Left ventricle myocardium superior (tissue), 1 donor: ENCODE data around the gene KRTAP10-2. TPM values are rescaled to one million over a fixed set of nuclear protein-coding genes. Genes with fewer than 3 reads are reported as not detected.
A peak's percentile ranks its signal among the peaks of the same experiment; 100 is the strongest.
"Not testable (repeated sequence)": the region's sequence is repeated elsewhere in the genome, so short reads cannot be mapped to it uniquely, and the experiment has no call there.

Experiments
- ATAC-seq: fragments of 200-7000 bp; cut with Tn5 transposase; one replicate; pipeline ENCODE4 v1.9.1; 2020; ENCODE audit warnings: mild to moderate bottlenecking, moderate library complexity
- DNase-seq: peaks from one replicate; pipeline ENCODE4 v3.0.0-alpha.2; 2020
- intact Hi-C: fragments of 100-400 bp; cut with micrococcal nuclease; formaldehyde crosslinking; loops from one replicate; pipeline ENCODE4 v1.11.0; 2022
- total RNA-seq: library from RNA; stranded (reverse); fragmentation: NEBNext Ultra II Directional; extraction: Animal tissue kit (Norgen Biotek cat#: 25700); gene quantifications from one replicate; pipeline ENCODE4 v1.2.1, GENCODE V29; 2021
- donor health status: DM: no; HTN: yes; CAD: no; lungs with severe emphysema.

The KRTAP10-2 gene
- total RNA-seq, 1 donor from 2014 or later: not detected

GRCh38 chr21:44508426-44508710, 42.9 kb downstream of the KRTAP10-2 start:
- intact Hi-C loops: no loop called here
- DNase-seq: peak; percentile 6
- ATAC-seq: no peak

- intact Hi-C loops: no loop called here
- ATAC-seq (no peak), DNase-seq (peak; percentile 21)
These were observed 43.5 kb downstream of the KRTAP10-2 start for GRCh38 chr21:44507673-44508425.

GRCh38 chr21:44506279-44507255, 44.7 kb downstream of the KRTAP10-2 start:
- intact Hi-C loops: no loop called here
- no peak for ATAC-seq
- DNase-seq: peak; percentile 9

- DNase-seq: no peak
- intact Hi-C loops: no loop called here
- no peak for ATAC-seq
These were observed 45.5 kb downstream of the KRTAP10-2 start for GRCh38 chr21:44505673-44506278.

GRCh38 chr21:44503901-44504399, 47.4 kb downstream of the KRTAP10-2 start:
- ATAC-seq (no peak), DNase-seq (no peak)
- intact Hi-C loops: no loop called here

GRCh38 chr21:44503006-44503889, 48.1 kb downstream of the KRTAP10-2 start:
- DNase-seq, ATAC-seq, intact Hi-C loops: not testable (repeated sequence)

GRCh38 chr21:44502171-44502958, 48.9 kb downstream of the KRTAP10-2 start:
- DNase-seq (no peak), ATAC-seq (no peak)
- intact Hi-C loops: no loop called here

Other genes starting within 250 kb of the KRTAP10-2 start
- gene CFAP410, start 212.1 kb downstream of the KRTAP10-2 start, total RNA-seq: 14.9 TPM
- 1.5 TPM for gene TRPM2, start 197.9 kb downstream of the KRTAP10-2 start, total RNA-seq
- 2.1 TPM for gene LRRC3, start 96.0 kb downstream of the KRTAP10-2 start, total RNA-seq
- not detected for gene KRTAP10-1, start 11.3 kb downstream of the KRTAP10-2 start, total RNA-seq
- not detected for gene KRTAP10-3, start 7.3 kb upstream of the KRTAP10-2 start, total RNA-seq
- not detected for gene KRTAP10-4, start 22.2 kb upstream of the KRTAP10-2 start, total RNA-seq
- gene KRTAP10-5, start 29.1 kb upstream of the KRTAP10-2 start, total RNA-seq: not detected
- gene KRTAP10-6, start 41.0 kb upstream of the KRTAP10-2 start, total RNA-seq: not detected
- not detected for gene KRTAP10-7, start 49.1 kb upstream of the KRTAP10-2 start, total RNA-seq
- gene KRTAP10-8, start 60.6 kb upstream of the KRTAP10-2 start, total RNA-seq: not detected
- gene KRTAP10-9, start 75.6 kb upstream of the KRTAP10-2 start, total RNA-seq: not detected
- gene KRTAP10-10, start 85.9 kb upstream of the KRTAP10-2 start, total RNA-seq: not detected
- not detected for gene KRTAP10-11, start 94.9 kb upstream of the KRTAP10-2 start, total RNA-seq
- not detected for gene KRTAP12-4, start 103.2 kb upstream of the KRTAP10-2 start, total RNA-seq
- gene KRTAP12-3, start 106.4 kb upstream of the KRTAP10-2 start, total RNA-seq: not detected
- gene KRTAP12-2, start 115.4 kb upstream of the KRTAP10-2 start, total RNA-seq: not detected
- not detected for gene KRTAP12-1, start 130.7 kb upstream of the KRTAP10-2 start, total RNA-seq
- not detected for gene KRTAP10-12, start 145.7 kb upstream of the KRTAP10-2 start, total RNA-seq
- gene TSPEAR, start 160.1 kb upstream of the KRTAP10-2 start, total RNA-seq: 2.7 TPM